ENCODE data around the gene OLFM3. TPM values are rescaled to one million over a fixed set of nuclear protein-coding genes. Genes with fewer than 3 reads are reported as not detected.

The OLFM3 gene
- total RNA-seq, 1 donor from 2014 or later, result not detected

- TF ChIP-seq CTCF (IDR thresholded peaks at IDR 0.05; ENCODE audit: insufficient read depth, low read length, severe bottlenecking), result no peak
- DNase-seq (ENCODE audit: low read depth) (peak; percentile 45), FAIRE-seq (no peak)
- H3K27me3 ChIP-seq (ENCODE audit: control insufficient read depth, insufficient read depth, low read length), result no peaks in the 10 kb centered on the region
- no peaks in the 10 kb centered on the region for H3K36me3 ChIP-seq (ENCODE audit: control insufficient read depth, insufficient read depth, low read length)
- H3K4me3 ChIP-seq (ENCODE audit: low read depth, low read length), result no peak overlapping the region
These were observed 238.7 kb downstream of the OLFM3 start for GRCh38 chr1:101757985-101758384.

GRCh38 chr1:101756411-101756810, 240.3 kb downstream of the OLFM3 start:
- Histone ChIP-seq H3K4me3 (ENCODE audit: low read depth, low read length) (no peak overlapping the region), H3K36me3 (ENCODE audit: control insufficient read depth, insufficient read depth, low read length) (no peaks in the 10 kb centered on the region), H3K27me3 (ENCODE audit: control insufficient read depth, insufficient read depth, low read length) (no peaks in the 10 kb centered on the region)
- FAIRE-seq (no peak), DNase-seq (ENCODE audit: low read depth) (no peak)
- TF ChIP-seq CTCF (IDR thresholded peaks at IDR 0.05; ENCODE audit: insufficient read depth, low read length, severe bottlenecking), result no peak

Data from bronchial epithelial cell (primary cell).